Pancreas (tissue), 10 donors: ENCODE measurements around the gene PLA2G4D. TPM values are rescaled to one million over a fixed set of nuclear protein-coding genes. Genes with fewer than 3 reads are reported as not detected.

Source experiments
- ATAC-seq, 4 donors: fragments of 200-7000 bp; cut with Tn5 transposase; one replicate each; pipeline versions ENCODE4 v1.8.0 to v1.9.1; 2020; ENCODE audit warnings: mild to moderate bottlenecking in 4 of 4, moderate library complexity in 4 of 4
- DNase-seq, 6 donors: peaks; one replicate each; pipeline ENCODE4 v3.0.0-alpha.2; 2020
- FAIRE-seq: peaks from 2 replicates; lab custom pipeline; 2012; peaks lifted over from hg19 to GRCh38; lab: Jason Lieb, UNC
- H3K27ac ChIP-seq, 4 donors: fragments of 200-600 bp; sonication (generic); 1 replicate in 3 of 4; 2 replicates in 1 of 4; pipeline versions ENCODE4 v1.5.0 to v1.8.0; 2020
- H3K27me3 ChIP-seq, 4 donors: fragments of 200-600 bp; one replicate each; pipeline ENCODE4 v1.8.0; 2021
- H3K36me3 ChIP-seq, 3 donors: fragments of 200-600 bp; sonication (generic) in 1 of 3; one replicate each; pipeline versions ENCODE4 v1.5.0 to v1.8.0; 2020 to 2021
- H3K4me1 ChIP-seq, 3 donors: fragments of 200-600 bp; one replicate each; pipeline ENCODE4 v1.8.0; 2021
- H3K4me3 ChIP-seq, 4 donors: fragments of 200-600 bp; sonication (generic) in 2 of 4; one replicate each; pipeline versions ENCODE4 v1.5.0 to v1.8.0; 2020 to 2021
- H3K9me3 ChIP-seq, 4 donors: fragments of 200-600 bp; one replicate each; pipeline ENCODE4 v1.8.0; 2021
- WGBS, 2 donors: extraction: QIAGEN DNeasy Blood & Tissue Kit; methylation state at CpG; one replicate each; pipeline ENCODE4 v1.1.7; 2013; 5-methylcytosine and 5-hydroxymethylcytosine counted together
- intact Hi-C, 3 donors: fragments of 100-400 bp; cut with DNase I; formaldehyde crosslinking; loops; one replicate each; pipeline versions ENCODE4 v1.11.1 to v1.14.2; 2022
- polyA plus RNA-seq, 2 donors: library from polyadenylated mRNA; stranded (reverse); fragments of 200-250 nt; gene quantifications; one replicate each; pipeline ENCODE4 v1.2.3, GENCODE V29; 2013
- total RNA-seq, 6 donors: library from RNA; stranded (reverse); fragmentation: NEBNext Ultra II Directional in 4 of 6; extraction: Animal tissue kit (Norgen Biotek cat#: 25700) in 4 of 6; gene quantifications; one replicate each; pipeline versions ENCODE4 v1.2.1 to v1.2.4, GENCODE V29; 2021 to 2023
- TF ChIP-seq, protein P1 (sequence below), 4 donors: fragments of 200-600 bp; sonication (generic) in 3 of 4; IDR thresholded peaks; one replicate each; pipeline versions ENCODE4 v1.5.0 to v1.8.0; 2021; ENCODE audit warnings: antibody characterized with exemption in 4 of 4
- donor health status: healthy with polysubstance abuse.
- donor health status: DM: no; HTN: no; CAD: no; lungs with moderate emphysema.
- donor health status: DM: no; HTN: no; CAD: no.
- donor health status: control.
- donor health status: control.
- donor health status: Bipolar disorder and iron deficiency.
- donor health status: DM: yes; HTN: yes; CAD: no.
- donor health status: DM: no; HTN: no; CAD: no.
- donor health status: DM: no; HTN: no; CAD: no.
- donor health status: DM: yes; HTN: yes; CAD: no.

Gene PLA2G4D
- total and polyA plus RNA-seq, 8 donors: 0.04 to 0.31 (median 0.07) TPM; not detected in 4

DNA sequence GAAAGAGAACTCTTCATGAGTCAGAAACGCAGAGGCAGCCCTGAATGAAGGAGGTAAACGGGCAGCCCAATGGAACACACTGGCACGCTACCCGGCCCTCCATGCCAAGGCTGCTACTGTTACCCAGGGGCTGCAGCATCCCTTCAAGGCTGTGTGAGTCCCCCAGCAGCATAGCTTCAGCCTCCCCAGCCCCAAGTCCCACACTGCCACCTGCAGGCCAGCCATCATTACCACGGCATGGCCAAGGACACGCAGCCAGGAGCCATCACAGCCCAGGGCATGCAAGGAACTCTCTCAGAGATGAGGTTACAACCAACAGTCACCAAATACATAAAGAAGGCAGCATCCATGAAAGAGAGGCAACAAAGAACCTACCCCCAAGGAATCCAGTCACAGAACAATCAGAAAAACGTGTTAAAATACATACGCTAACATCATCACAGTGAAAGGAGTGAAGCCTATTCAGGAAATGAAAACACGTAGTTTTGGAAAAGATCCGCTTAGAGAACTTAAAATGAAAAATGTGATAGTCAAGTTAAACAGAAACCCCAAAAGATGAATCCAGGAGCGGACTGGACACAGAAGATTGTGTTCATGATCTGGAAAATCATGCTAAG is 39.6 kb upstream of the PLA2G4D start:
- H3K36me3 ChIP-seq: no peaks in the 10 kb centered on the region
- TF ChIP-seq, protein P1, sequence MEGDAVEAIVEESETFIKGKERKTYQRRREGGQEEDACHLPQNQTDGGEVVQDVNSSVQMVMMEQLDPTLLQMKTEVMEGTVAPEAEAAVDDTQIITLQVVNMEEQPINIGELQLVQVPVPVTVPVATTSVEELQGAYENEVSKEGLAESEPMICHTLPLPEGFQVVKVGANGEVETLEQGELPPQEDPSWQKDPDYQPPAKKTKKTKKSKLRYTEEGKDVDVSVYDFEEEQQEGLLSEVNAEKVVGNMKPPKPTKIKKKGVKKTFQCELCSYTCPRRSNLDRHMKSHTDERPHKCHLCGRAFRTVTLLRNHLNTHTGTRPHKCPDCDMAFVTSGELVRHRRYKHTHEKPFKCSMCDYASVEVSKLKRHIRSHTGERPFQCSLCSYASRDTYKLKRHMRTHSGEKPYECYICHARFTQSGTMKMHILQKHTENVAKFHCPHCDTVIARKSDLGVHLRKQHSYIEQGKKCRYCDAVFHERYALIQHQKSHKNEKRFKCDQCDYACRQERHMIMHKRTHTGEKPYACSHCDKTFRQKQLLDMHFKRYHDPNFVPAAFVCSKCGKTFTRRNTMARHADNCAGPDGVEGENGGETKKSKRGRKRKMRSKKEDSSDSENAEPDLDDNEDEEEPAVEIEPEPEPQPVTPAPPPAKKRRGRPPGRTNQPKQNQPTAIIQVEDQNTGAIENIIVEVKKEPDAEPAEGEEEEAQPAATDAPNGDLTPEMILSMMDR (IDR thresholded peaks at IDR 0.05): peak; percentile 31 to 64 (median 43)
- ATAC-seq (peak; percentile 58 to 91 (median 86)), FAIRE-seq (no peak), DNase-seq (peak in 5 of 6 donors; percentile 40 to 87 (median 57))
- no peaks in the 10 kb centered on the region for H3K4me1 ChIP-seq
- intact Hi-C loops: loop anchor here in 2 of 3 donors (5.0 to 10.0 kb wide), 3 partner anchors 67 to 149 kb away; no protein-coding TSS in a partner anchor
- no peak overlapping the region for H3K4me3 ChIP-seq
- 44 to 55% methylated on average over 11 of the region's 11 CpGs for WGBS, 2 donors
- no peak overlapping the region for H3K27ac ChIP-seq
- H3K27me3 ChIP-seq: no peaks in the 10 kb centered on the region
- no peaks in the 10 kb centered on the region for H3K9me3 ChIP-seq

DNA sequence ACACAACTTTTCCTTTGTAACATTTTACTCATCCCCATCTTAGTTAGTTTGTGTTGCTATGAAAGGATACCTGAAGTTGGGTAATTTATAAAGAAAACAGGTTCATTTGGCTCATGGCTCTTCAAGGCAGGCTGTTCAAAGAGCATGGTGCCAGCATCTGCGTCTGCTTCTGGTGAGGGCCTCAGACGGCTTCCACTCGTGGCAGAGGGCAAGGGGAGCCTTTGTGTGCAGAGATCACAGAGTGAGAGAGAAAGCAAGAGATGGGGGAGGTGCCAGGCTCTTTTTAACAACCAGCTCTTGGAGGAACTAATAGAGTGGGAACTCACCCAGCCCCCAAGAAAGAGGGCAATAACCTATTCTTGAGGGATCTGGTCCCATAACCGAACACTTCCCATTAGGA is 39.0 kb upstream of the PLA2G4D start:
- Histone ChIP-seq H3K27ac (no peak overlapping the region), H3K36me3 (no peaks in the 10 kb centered on the region), H3K9me3 (no peaks in the 10 kb centered on the region), H3K4me3 (no peak overlapping the region), H3K4me1 (no peaks in the 10 kb centered on the region), H3K27me3 (no peaks in the 10 kb centered on the region)
- DNase-seq (no peak), FAIRE-seq (no peak), ATAC-seq (no peak)
- 86 to 87% methylated on average over 4 of the region's 4 CpGs for WGBS, 2 donors
- intact Hi-C loops: loop anchor here in 2 of 3 donors (5.0 to 10.0 kb wide), 3 partner anchors 66 to 149 kb away; no protein-coding TSS in a partner anchor
- TF ChIP-seq, protein P1 (IDR thresholded peaks at IDR 0.05): no peak

DNA sequence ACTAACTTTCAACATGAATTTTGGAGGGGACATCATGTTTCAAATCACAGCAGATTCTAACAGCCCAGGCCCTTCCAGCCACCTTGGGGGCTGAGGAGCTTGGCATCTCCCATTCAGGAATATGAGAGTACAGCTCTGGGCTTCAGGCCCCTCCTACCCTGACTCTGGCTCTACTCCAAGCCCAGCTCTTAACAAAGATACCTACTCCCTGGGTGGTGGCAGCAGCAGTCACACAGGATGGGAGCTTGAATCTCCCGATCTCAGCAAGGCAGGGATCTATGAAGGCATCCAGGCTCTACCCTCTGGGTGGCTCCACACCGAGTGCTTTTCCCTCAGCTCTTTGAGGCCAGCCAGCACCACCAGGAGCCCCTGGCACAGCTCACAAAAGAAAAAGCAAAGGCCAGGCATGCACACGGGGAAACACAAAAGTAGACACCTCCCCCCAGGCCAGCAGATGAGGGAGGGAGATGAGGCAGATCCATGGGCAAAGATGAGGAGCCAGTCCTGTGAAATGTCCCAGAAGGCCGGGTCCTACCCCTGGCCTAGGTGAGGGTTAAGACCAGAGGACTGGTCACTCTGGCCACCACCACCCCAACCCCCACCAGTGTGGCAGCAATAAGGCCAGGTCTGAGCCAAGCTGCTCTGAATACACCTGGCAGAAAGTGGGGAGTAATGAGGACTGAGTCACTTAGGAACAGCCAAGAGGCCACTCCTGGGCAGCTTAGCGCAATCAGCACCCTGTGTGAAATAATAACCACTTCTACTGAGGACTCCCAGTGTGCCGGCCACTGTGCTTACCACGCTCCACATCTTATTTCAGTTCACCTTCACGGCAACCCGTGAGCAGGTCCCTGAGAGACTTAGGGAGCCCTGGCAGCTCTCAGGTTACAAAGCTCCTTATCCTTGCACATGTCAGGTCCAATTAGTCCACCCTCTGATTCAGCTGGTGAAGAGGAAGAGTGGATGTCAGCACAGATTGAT is 37.8 kb upstream of the PLA2G4D start:
- intact Hi-C loops: loop anchor here in 2 of 3 donors (5.0 to 10.0 kb wide), 3 partner anchors 65 to 147 kb away; no protein-coding TSS in a partner anchor
- TF ChIP-seq, protein P1 (IDR thresholded peaks at IDR 0.05): no peak
- ATAC-seq: peak in 3 of 4 donors; percentile 51 to 61 (median 55)
- Histone ChIP-seq H3K4me1 (no peaks in the 10 kb centered on the region), H3K36me3 (no peaks in the 10 kb centered on the region), H3K4me3 (no peak overlapping the region), H3K27me3 (no peaks in the 10 kb centered on the region), H3K9me3 (no peaks in the 10 kb centered on the region), H3K27ac (no peak overlapping the region)
- DNase-seq: no peak
- WGBS, 2 donors: 65 to 71% methylated on average over 9 of the region's 9 CpGs
- FAIRE-seq: no peak

DNA sequence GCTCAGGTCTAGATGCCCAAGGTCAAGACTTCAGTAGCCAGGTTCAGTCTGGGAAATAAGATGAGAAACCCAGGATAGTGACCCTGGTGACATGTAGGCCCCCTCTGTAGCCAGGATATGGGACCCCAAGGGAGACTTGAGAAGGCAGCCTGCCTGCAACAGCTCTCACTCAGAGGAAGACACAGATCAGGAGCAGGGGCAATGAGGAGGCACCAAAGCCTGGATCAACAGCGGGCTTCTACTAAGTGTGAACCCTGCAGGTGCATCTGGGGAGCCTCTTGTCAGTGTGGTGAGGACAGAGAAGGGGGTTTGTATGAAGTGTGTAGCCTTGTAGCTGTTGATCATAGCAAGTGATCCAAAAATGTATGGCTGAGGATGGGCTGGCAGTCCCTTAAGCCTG is 36.6 kb upstream of the PLA2G4D start:
- Histone ChIP-seq H3K9me3 (no peaks in the 10 kb centered on the region), H3K4me3 (no peak overlapping the region), H3K36me3 (no peaks in the 10 kb centered on the region), H3K27ac (no peak overlapping the region), H3K27me3 (no peaks in the 10 kb centered on the region), H3K4me1 (no peaks in the 10 kb centered on the region)
- TF ChIP-seq, protein P1 (IDR thresholded peaks at IDR 0.05): no peak
- DNase-seq (no peak), ATAC-seq (no peak), FAIRE-seq (no peak)
- 95 to 99% methylated on average over 1 of the region's 1 CpG for WGBS, 2 donors
- intact Hi-C loops: loop anchor here in 2 of 3 donors (5.0 to 10.0 kb wide), 3 partner anchors 64 to 146 kb away; no protein-coding TSS in a partner anchor
